ENCODE measurements around the gene AK3. TPM values are rescaled to one million over a fixed set of nuclear protein-coding genes. Genes with fewer than 3 reads are reported as not detected.

Gene AK3
- total and polyA plus RNA-seq, 4 donors = 52.2 to 59.3 (median 58.4) TPM

DNA sequence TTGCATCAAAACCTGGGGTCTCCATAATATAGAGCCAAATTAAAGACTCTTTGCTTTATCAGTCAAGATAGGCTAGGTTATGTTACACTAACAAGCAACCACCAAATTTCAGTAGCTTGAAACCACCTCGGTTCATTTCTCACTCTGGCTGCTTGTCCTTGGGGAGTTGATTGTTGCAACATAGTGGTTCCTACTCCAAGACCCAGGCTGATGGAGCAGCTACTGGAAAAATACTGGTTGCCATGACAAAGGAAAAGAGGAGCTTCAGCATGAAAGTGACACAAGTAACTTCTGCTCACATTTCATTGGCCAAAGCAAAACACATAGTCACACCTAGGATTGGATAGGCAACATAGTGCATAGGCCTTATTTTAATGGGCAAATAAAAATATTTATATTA, 33.2 kb upstream of the AK3 start:
- Histone ChIP-seq H3K4me1 (ENCODE audit: control insufficient read depth, insufficient read depth, low read length) (no peaks in the 10 kb centered on the region), H3K36me3 (ENCODE audit: control insufficient read depth, insufficient read depth, low read length) (no peaks in the 10 kb centered on the region), H3K9me3 (ENCODE audit: control insufficient read depth, insufficient read depth, low read length) (no peaks in the 10 kb centered on the region), H3K27me3 (ENCODE audit: control insufficient read depth, insufficient read depth, low read length) (no peaks in the 10 kb centered on the region), H3K27ac (ENCODE audit: low read depth, low read length) (no peak overlapping the region), H3K4me3 (ENCODE audit: low read depth, low read length) (no peak overlapping the region)
- WGBS (ENCODE audit: insufficient coverage) = no CpG with 5 or more reads among the region's 1 CpG
- no peak for DNase-seq (ENCODE audit: low read depth in 4 of 6, low spot score in 6 of 6)

DNA sequence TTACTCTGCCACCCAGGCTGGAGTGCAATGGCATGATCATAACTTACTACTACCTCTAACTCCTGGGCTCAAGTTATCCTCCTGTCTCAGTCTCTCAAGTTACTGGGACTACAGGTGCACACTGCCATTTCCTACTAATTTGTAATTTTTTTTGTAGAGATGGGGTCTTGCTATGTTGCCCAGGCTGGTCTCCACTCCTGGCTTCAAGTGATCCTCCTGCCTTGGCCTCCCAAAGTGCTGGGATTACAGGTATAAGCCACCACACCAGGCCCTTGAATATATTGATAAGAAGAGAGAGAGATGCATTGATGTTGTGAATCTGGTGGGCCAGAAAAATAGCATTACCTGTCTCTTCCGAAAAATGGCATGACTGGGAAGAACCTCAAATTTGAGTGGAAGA, 30.8 kb upstream of the AK3 start:
- no peaks in the 10 kb centered on the region for H3K27me3 ChIP-seq (ENCODE audit: control insufficient read depth, insufficient read depth, low read length)
- no peak for DNase-seq (ENCODE audit: low read depth in 4 of 6, low spot score in 6 of 6)
- 100% methylated on average over 1 of the region's 1 CpG for WGBS (ENCODE audit: insufficient coverage)
- H3K9me3 ChIP-seq (ENCODE audit: control insufficient read depth, insufficient read depth, low read length) = no peaks in the 10 kb centered on the region
- no peaks in the 10 kb centered on the region for H3K4me1 ChIP-seq (ENCODE audit: control insufficient read depth, insufficient read depth, low read length)
- H3K4me3 ChIP-seq (ENCODE audit: low read depth, low read length) = no peak overlapping the region
- no peaks in the 10 kb centered on the region for H3K36me3 ChIP-seq (ENCODE audit: control insufficient read depth, insufficient read depth, low read length)
- no peak overlapping the region for H3K27ac ChIP-seq (ENCODE audit: low read depth, low read length)

DNA sequence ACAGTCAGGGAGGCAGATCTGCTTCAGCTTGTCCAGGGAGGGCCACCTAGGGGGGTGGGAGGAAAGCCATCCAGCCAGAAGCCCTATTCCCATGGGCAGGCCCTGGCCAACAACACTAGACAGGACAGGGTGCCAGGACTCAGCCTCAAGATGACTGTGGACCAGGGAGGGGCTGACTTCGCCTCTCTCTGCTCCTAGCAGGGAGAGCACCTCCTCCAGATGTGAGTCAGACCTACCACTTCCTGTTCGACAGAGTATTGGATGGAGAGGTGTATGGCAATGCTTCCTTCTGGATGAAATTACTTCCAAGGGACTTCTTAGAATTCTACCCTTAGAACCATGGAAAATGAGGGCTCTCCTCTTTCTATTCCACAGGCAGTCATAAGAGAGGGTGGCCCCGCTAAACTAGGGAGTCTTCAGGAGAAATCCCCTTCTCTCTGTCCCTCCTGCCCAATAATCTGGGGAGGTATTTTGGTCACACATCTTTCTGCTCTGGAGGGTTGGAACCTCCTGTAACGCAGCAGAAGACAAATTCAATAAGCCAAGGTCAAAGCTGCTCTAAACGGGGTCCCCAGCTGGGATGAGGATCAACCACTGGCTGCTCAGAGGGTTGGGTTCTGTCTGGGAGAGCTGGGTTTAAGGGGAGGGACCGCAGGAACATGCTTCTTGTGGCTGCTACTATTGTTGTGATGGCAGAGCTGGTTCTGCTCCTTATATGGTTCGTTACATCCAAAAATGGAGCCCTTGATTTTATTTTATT, 28.5 kb upstream of the AK3 start:
- 83% methylated on average over 3 of the region's 7 CpGs for WGBS (ENCODE audit: insufficient coverage)
- no peaks in the 10 kb centered on the region for H3K9me3 ChIP-seq (ENCODE audit: control insufficient read depth, insufficient read depth, low read length)
- no peak overlapping the region for H3K4me3 ChIP-seq (ENCODE audit: low read depth, low read length)
- no peaks in the 10 kb centered on the region for H3K27me3 ChIP-seq (ENCODE audit: control insufficient read depth, insufficient read depth, low read length)
- H3K4me1 ChIP-seq (ENCODE audit: control insufficient read depth, insufficient read depth, low read length) = no peaks in the 10 kb centered on the region
- no peak overlapping the region for H3K27ac ChIP-seq (ENCODE audit: low read depth, low read length)
- H3K36me3 ChIP-seq (ENCODE audit: control insufficient read depth, insufficient read depth, low read length) = no peaks in the 10 kb centered on the region
- DNase-seq (ENCODE audit: low read depth in 4 of 6, low spot score in 6 of 6) = no peak

DNA sequence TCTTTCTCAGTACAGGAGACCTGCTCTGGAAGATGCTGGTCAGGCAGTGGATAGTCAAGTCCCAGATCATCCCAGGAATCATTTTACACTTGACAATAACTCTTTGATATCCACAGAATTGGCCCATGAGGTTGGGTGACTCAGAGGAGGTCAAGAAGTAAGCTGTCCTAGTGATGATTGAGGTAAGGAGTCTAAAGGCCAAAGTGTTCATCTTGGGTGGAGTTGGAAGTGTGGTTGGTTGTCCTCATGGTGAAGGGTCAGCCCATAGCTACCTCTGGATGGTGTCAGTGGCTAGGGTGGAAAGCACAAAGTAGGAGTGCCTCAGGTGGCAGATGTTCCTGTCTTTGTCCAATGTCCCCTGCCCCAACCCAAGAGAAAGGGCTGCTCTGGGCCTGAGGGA, 27.7 kb upstream of the AK3 start:
- DNase-seq (ENCODE audit: low read depth in 4 of 6, low spot score in 6 of 6) = no peak
- no peaks in the 10 kb centered on the region for H3K27me3 ChIP-seq (ENCODE audit: control insufficient read depth, insufficient read depth, low read length)
- H3K4me3 ChIP-seq (ENCODE audit: low read depth, low read length) = no peak overlapping the region
- no peaks in the 10 kb centered on the region for H3K36me3 ChIP-seq (ENCODE audit: control insufficient read depth, insufficient read depth, low read length)
- H3K9me3 ChIP-seq (ENCODE audit: control insufficient read depth, insufficient read depth, low read length) = no peaks in the 10 kb centered on the region
- no peaks in the 10 kb centered on the region for H3K4me1 ChIP-seq (ENCODE audit: control insufficient read depth, insufficient read depth, low read length)
- no peak overlapping the region for H3K27ac ChIP-seq (ENCODE audit: low read depth, low read length)

DNA sequence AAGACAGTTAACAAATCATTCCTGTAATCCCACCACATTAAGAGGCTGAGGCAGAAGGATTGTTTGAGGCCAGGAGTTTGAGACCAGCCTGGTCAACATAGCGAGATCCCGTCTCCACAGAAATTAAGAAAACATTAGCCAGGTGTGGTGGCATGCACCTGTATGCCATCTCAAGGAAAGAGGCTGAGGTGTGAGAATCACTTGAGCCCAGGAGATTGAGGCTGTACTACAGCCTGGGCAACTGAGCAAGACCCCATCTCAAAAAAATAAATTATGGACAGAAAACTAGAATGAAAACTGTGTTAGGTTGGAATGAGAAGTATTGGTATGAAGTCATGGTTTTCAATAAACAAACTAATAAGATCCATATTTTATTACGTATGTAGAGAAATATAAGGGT, 23.0 kb upstream of the AK3 start:
- no peaks in the 10 kb centered on the region for H3K27me3 ChIP-seq (ENCODE audit: control insufficient read depth, insufficient read depth, low read length)
- peaks cover 7% of the 10 kb centered on the region for H3K4me1 ChIP-seq (ENCODE audit: control insufficient read depth, insufficient read depth, low read length)
- no peak for DNase-seq (ENCODE audit: low read depth in 4 of 6, low spot score in 6 of 6)
- H3K9me3 ChIP-seq (ENCODE audit: control insufficient read depth, insufficient read depth, low read length) = no peaks in the 10 kb centered on the region
- H3K27ac ChIP-seq (ENCODE audit: low read depth, low read length) = no peak overlapping the region
- no peaks in the 10 kb centered on the region for H3K36me3 ChIP-seq (ENCODE audit: control insufficient read depth, insufficient read depth, low read length)
- H3K4me3 ChIP-seq (ENCODE audit: low read depth, low read length) = no peak overlapping the region
- no CpG with 5 or more reads among the region's 3 CpGs for WGBS (ENCODE audit: insufficient coverage)

DNA sequence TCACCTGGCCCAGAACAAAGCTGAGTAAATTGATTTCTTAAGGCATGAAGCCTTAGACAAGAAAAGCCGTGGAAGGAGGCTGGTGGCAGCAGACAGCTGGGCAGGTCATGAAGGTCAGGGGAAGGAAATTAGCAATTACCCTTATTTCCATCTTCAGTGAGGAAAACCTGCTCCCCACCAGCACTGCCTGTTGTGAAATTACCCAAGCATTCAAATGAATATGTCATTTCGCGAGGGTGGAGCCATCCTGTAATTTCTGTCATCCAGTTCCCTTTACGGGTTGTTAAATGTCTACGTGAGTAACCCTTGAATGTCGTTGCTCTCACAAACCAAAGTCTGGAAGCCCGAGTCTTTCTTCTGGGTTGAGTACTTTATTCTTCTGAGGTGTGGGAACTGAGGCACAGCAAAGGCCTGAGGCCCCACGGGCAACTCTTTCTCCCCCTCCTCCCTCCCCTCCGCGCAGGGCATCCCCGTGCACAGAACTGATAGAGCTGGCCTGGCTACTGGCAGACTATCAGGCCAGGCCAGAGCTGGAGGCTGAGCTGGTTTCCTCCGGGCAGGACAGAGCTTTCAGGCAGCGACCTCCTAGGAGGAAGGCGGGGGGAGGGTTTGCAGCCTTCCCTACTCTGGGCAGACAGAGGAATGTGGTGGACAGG, 22.0 kb upstream of the AK3 start:
- Histone ChIP-seq H3K27me3 (ENCODE audit: control insufficient read depth, insufficient read depth, low read length) (no peaks in the 10 kb centered on the region), H3K36me3 (ENCODE audit: control insufficient read depth, insufficient read depth, low read length) (no peaks in the 10 kb centered on the region), H3K27ac (ENCODE audit: low read depth, low read length) (no peak overlapping the region), H3K4me3 (ENCODE audit: low read depth, low read length) (no peak overlapping the region), H3K9me3 (ENCODE audit: control insufficient read depth, insufficient read depth, low read length) (no peaks in the 10 kb centered on the region), H3K4me1 (ENCODE audit: control insufficient read depth, insufficient read depth, low read length) (peaks cover 7% of the 10 kb centered on the region)
- no peak for DNase-seq (ENCODE audit: low read depth in 4 of 6, low spot score in 6 of 6)
- WGBS (ENCODE audit: insufficient coverage) = 30% methylated on average over 4 of the region's 14 CpGs

DNA sequence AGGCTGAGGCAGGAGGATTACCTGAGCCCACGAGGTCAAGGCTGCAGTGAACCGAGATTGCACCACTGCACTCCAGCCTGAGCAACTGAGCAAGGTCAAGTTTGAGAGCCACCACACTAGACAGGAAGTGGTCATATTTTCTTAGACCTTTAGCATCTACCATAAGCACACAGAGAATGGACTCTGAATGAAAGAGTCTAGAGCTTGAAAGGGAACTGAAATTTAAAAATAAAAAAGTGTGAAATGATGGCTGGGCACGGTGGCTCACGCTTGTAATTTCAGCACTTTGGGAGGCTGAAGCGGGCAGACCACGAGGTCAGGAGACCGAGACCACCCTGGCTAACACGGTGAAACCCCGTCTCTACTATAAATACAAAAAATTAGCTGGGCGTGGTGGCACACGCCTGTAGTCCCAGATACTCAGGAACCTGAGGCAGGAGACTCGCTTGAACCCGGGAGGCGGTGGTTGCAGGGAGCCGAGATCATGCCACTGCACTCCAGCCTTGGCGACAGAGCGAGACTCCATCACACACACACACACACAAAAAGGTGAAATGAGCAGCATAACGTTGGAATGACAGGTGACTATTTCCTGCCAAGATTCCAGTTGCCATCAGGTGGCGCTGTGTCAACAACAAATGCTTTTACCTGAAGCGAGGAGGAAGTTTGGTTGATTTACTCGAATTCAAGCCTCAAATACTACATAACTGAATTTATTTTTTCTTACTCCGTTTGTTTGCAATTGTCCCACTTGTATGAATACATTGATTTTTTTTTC, 21.3 kb upstream of the AK3 start:
- Histone ChIP-seq H3K9me3 (ENCODE audit: control insufficient read depth, insufficient read depth, low read length) (no peaks in the 10 kb centered on the region), H3K36me3 (ENCODE audit: control insufficient read depth, insufficient read depth, low read length) (no peaks in the 10 kb centered on the region), H3K4me3 (ENCODE audit: low read depth, low read length) (no peak overlapping the region), H3K4me1 (ENCODE audit: control insufficient read depth, insufficient read depth, low read length) (peaks cover 7% of the 10 kb centered on the region), H3K27ac (ENCODE audit: low read depth, low read length) (no peak overlapping the region), H3K27me3 (ENCODE audit: control insufficient read depth, insufficient read depth, low read length) (no peaks in the 10 kb centered on the region)
- WGBS (ENCODE audit: insufficient coverage) = 42% methylated on average over 11 of the region's 22 CpGs
- peak in 3 of 6 donors; percentile 53 to 94 (median 86) for DNase-seq (ENCODE audit: low read depth in 4 of 6, low spot score in 6 of 6)

DNA sequence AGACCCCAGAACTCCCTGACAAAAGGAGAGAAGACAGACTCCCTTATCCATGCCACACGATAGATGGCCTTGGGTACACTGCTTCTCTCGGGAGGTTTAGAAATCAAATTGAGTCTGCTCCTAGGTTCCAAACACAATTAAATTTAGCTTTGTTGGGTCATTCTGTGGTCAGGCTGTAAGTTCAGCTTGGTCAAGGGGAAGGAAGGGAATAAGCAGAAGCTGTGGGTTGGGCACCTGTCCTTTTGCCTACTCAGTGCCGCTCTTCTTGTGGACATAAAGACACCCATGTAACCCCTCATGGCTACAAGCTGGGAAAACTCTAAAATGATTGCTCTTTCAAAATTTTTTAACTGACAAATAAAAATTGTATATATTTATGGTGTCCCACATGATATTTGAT, 19.1 kb upstream of the AK3 start:
- Histone ChIP-seq H3K9me3 (ENCODE audit: control insufficient read depth, insufficient read depth, low read length) (no peaks in the 10 kb centered on the region), H3K36me3 (ENCODE audit: control insufficient read depth, insufficient read depth, low read length) (no peaks in the 10 kb centered on the region), H3K27me3 (ENCODE audit: control insufficient read depth, insufficient read depth, low read length) (no peaks in the 10 kb centered on the region), H3K4me1 (ENCODE audit: control insufficient read depth, insufficient read depth, low read length) (peaks cover 7% of the 10 kb centered on the region), H3K27ac (ENCODE audit: low read depth, low read length) (no peak overlapping the region), H3K4me3 (ENCODE audit: low read depth, low read length) (no peak overlapping the region)
- no CpG with 5 or more reads among the region's 3 CpGs for WGBS (ENCODE audit: insufficient coverage)
- peak in 1 of 6 donors; percentile 23 for DNase-seq (ENCODE audit: low read depth in 4 of 6, low spot score in 6 of 6)

DNA sequence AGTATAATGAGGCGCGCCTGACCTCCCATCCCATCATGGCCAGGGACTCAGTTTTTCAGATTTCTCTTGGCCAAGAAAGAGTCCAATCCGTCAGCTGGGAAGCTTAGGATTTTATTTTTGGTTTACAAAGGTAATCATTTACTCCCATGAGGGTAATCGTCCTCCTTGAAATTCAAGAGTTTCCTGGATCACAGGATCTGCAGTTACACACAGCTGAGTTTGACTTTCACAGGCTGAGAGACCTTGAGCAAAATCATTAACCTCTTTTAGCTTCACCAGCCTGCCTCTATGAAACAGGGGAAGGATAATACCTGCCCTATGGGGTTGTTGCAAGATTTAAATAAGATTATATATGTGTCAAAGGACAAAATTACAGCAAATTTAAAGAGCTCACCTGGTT, 15.4 kb upstream of the AK3 start:
- no CpG with 5 or more reads among the region's 4 CpGs for WGBS (ENCODE audit: insufficient coverage)
- no peaks in the 10 kb centered on the region for H3K27me3 ChIP-seq (ENCODE audit: control insufficient read depth, insufficient read depth, low read length)

More for the DNA sequence above, 15.4 kb upstream of the AK3 start:
- no peaks in the 10 kb centered on the region for H3K36me3 ChIP-seq (ENCODE audit: control insufficient read depth, insufficient read depth, low read length)
- H3K4me3 ChIP-seq (ENCODE audit: low read depth, low read length) = no peak overlapping the region
- H3K27ac ChIP-seq (ENCODE audit: low read depth, low read length) = no peak overlapping the region
- no peaks in the 10 kb centered on the region for H3K4me1 ChIP-seq (ENCODE audit: control insufficient read depth, insufficient read depth, low read length)
- H3K9me3 ChIP-seq (ENCODE audit: control insufficient read depth, insufficient read depth, low read length) = no peaks in the 10 kb centered on the region
- DNase-seq (ENCODE audit: low read depth in 4 of 6, low spot score in 6 of 6) = no peak

Measured in spinal cord (tissue), 10 donors.